Retinal pigment epithelial cell (primary cell): Measurements from ENCODE around the gene NUDT14.

Source experiments
- DNase-seq: peaks from one replicate; pipeline ENCODE4 v3.0.0-alpha.2; 2010; ENCODE audit warnings: low read depth
- H3K4me3 ChIP-seq: 2 replicates; pipeline ENCODE4 v1.5.1; 2011; ENCODE audit warnings: mild to moderate bottlenecking, low read length, control low read depth, moderate library complexity
- TF ChIP-seq, protein P1 (sequence below): conservative IDR thresholded peaks from 2 replicates; pipeline ENCODE4 v1.5.1; 2011; ENCODE audit warnings: low read depth, low read length, control low read depth, inconsistent platforms

The NUDT14 gene

GRCh38 chr14:105136401-105137322, 44.5 kb downstream of the NUDT14 start:
- no peak overlapping the region for H3K4me3 ChIP-seq
- no peak for DNase-seq
- TF ChIP-seq, protein P1, sequence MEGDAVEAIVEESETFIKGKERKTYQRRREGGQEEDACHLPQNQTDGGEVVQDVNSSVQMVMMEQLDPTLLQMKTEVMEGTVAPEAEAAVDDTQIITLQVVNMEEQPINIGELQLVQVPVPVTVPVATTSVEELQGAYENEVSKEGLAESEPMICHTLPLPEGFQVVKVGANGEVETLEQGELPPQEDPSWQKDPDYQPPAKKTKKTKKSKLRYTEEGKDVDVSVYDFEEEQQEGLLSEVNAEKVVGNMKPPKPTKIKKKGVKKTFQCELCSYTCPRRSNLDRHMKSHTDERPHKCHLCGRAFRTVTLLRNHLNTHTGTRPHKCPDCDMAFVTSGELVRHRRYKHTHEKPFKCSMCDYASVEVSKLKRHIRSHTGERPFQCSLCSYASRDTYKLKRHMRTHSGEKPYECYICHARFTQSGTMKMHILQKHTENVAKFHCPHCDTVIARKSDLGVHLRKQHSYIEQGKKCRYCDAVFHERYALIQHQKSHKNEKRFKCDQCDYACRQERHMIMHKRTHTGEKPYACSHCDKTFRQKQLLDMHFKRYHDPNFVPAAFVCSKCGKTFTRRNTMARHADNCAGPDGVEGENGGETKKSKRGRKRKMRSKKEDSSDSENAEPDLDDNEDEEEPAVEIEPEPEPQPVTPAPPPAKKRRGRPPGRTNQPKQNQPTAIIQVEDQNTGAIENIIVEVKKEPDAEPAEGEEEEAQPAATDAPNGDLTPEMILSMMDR, result no peak

GRCh38 chr14:105135700-105136395, 45.3 kb downstream of the NUDT14 start:
- TF ChIP-seq, protein P1, result no peak
- no peak for DNase-seq
- no peak overlapping the region for H3K4me3 ChIP-seq

DNA sequence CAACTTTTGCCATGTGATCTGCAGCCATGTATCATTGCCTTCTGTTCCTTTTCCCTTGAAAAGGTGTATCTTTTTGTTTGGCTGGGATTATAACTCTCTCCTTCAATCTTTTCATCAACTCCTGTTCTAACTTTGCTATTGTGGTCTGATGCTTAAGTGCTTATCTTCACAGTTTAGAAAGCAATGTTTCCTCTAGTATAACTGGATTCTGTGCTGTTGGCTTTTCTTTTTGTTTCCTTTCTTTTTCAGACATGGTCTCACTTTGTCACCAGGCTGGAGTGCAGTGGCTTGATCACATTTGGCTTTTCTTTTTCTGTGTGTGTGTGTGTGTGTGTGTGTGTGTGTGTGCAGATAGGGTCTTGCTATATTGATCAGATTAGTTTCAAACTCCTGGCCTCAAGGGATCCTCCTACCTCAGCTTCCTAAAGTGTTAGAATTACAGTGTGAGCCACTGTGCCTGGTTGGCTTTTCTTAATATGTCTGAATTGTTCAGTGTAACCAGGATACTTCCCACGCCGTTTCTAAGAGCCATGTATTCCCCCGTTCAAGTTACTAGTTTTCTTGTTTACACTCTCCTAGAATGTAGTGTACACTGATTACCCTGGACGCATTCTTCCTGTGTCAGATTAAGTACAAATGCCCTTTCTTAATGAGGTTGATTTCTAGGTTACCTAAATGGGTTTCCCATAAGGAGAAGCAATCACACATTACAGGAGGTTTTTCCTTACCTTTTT, 48.0 kb downstream of the NUDT14 start:
- no peak overlapping the region for H3K4me3 ChIP-seq
- no peak for DNase-seq
- TF ChIP-seq, protein P1, result no peak

DNA sequence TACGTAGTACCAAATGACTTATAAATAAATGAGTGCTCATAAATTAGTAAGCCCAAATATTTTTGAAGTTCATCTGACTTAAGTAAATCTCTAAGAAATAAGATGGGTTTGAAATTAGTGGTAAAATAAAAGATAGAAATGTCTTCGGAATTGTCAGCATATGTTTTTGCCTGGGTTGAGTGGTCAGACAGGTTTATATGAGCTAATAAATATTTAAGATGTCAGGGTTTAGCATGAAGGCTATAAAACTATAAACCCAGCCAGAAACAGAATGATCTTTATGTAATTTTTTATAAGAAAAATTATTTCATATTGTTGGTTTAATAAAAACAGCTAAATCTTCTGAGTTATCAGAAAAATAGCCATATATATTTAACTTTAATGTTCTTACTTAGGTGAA, 49.9 kb downstream of the NUDT14 start:
- no peak overlapping the region for H3K4me3 ChIP-seq
- no peak for DNase-seq
- TF ChIP-seq, protein P1, result no peak

- H3K4me3 ChIP-seq, result no peak overlapping the region
- TF ChIP-seq, protein P1, result no peak
- no peak for DNase-seq
Measured at GRCh38 chr14:105128059-105128458, 53.1 kb downstream of the NUDT14 start.

- H3K4me3 ChIP-seq, result no peak overlapping the region
- TF ChIP-seq, protein P1, result no peak
- no peak for DNase-seq
Measured at GRCh38 chr14:105126981-105127329, 54.2 kb downstream of the NUDT14 start.
